Measurements from ENCODE around the gene LRBA.

- TF ChIP-seq CTCF (IDR thresholded peaks at IDR 0.05): no peak
- no peak for TF ChIP-seq POLR2AphosphoS5 (IDR thresholded peaks at IDR 0.05; ENCODE audit: insufficient read depth in 1 of 2, low read depth in 1 of 2)
These were observed 352.4 kb downstream of the LRBA start for GRCh38 chr4:150662686-150663085.
